Measurements from ENCODE around the gene TRABD2A.
"Not testable (repeated sequence)": the region's sequence is repeated elsewhere in the genome, so short reads cannot be mapped to it uniquely, and the experiment has no call there.

TRABD2A gene

GRCh38 chr2:84878896-84879583, 1.8 kb downstream of the TRABD2A start:
- no peak overlapping the region for H3K27ac ChIP-seq
- no peak for TF ChIP-seq CTCF (IDR thresholded peaks at IDR 0.05)
- DNase-seq (ENCODE audit: low spot score), result no peak
- H3K4me3 ChIP-seq, result peak overlapping the region; percentile 75

GRCh38 chr2:84878459-84878858, 2.4 kb downstream of the TRABD2A start:
- no peak for DNase-seq (ENCODE audit: low spot score)
- H3K4me3 ChIP-seq, result no peak overlapping the region
- H3K27ac ChIP-seq, result no peak overlapping the region
- TF ChIP-seq CTCF (IDR thresholded peaks at IDR 0.05), result no peak

GRCh38 chr2:84876369-84876768, 4.5 kb downstream of the TRABD2A start:
- TF ChIP-seq CTCF (IDR thresholded peaks at IDR 0.05), result no peak
- Histone ChIP-seq H3K4me3 (no peak overlapping the region), H3K27ac (no peak overlapping the region)
- DNase-seq (ENCODE audit: low spot score), result no peak

- H3K4me3 ChIP-seq; DNase-seq (ENCODE audit: low spot score); H3K27ac ChIP-seq: not testable (repeated sequence)
These were observed 5.3 kb downstream of the TRABD2A start for GRCh38 chr2:84875619-84876018.

GRCh38 chr2:84875213-84875560, 5.7 kb downstream of the TRABD2A start:
- DNase-seq (ENCODE audit: low spot score), result peak; percentile 40
- no peak for TF ChIP-seq CTCF (IDR thresholded peaks at IDR 0.05)
- Histone ChIP-seq H3K4me3 (no peak overlapping the region), H3K27ac (no peak overlapping the region)

- no peak overlapping the region for H3K27ac ChIP-seq
- TF ChIP-seq CTCF (IDR thresholded peaks at IDR 0.05), result no peak
- DNase-seq (ENCODE audit: low spot score), result peak; percentile 68
These were observed 6.3 kb downstream of the TRABD2A start for GRCh38 chr2:84874381-84875212.

GRCh38 chr2:84873350-84873749, 7.5 kb downstream of the TRABD2A start:
- H3K4me3 ChIP-seq, result no peak overlapping the region
- H3K27ac ChIP-seq, result no peak overlapping the region
- TF ChIP-seq CTCF (IDR thresholded peaks at IDR 0.05), result no peak
- DNase-seq (ENCODE audit: low spot score), result no peak

More at GRCh38 chr2:84874381-84875212, 6.3 kb downstream of the TRABD2A start:
- no peak overlapping the region for H3K4me3 ChIP-seq

GRCh38 chr2:84872691-84873090, 8.2 kb downstream of the TRABD2A start:
- peak; percentile 41 for DNase-seq (ENCODE audit: low spot score)
- not testable (repeated sequence) for H3K27ac ChIP-seq, H3K4me3 ChIP-seq
